Nephron progenitor cell (in vitro differentiated cells): Measurements from ENCODE around the gene NTRK3.

ENCODE experiments used
- DNase-seq: peaks from one replicate; pipeline ENCODE4 v3.0.0; 2021
- H3K27ac Mint-ChIP-seq: 2 replicates; pipeline ENCODE4 v1.8.0; 2021; ENCODE audit warnings: mild to moderate bottlenecking, moderate library complexity, mixed read lengths
- H3K27me3 Mint-ChIP-seq: 2 replicates; pipeline ENCODE4 v1.8.0; 2021; ENCODE audit warnings: mild to moderate bottlenecking, low read depth, mixed read lengths; ENCODE audit not compliant: poor library complexity
- H3K36me3 Mint-ChIP-seq: 2 replicates; pipeline ENCODE4 v1.8.0; 2021; ENCODE audit warnings: low read depth, mixed read lengths
- H3K4me1 Mint-ChIP-seq: 2 replicates; pipeline ENCODE4 v1.8.0; 2021; ENCODE audit warnings: mixed read lengths
- H3K4me3 Mint-ChIP-seq: 2 replicates; pipeline ENCODE4 v1.8.0; 2021; ENCODE audit warnings: mild to moderate bottlenecking, moderate library complexity, mixed read lengths
- H3K9me3 Mint-ChIP-seq: 2 replicates; pipeline ENCODE4 v1.8.0; 2021; ENCODE audit warnings: mild to moderate bottlenecking, moderate library complexity, mixed read lengths
- CTCF ChIP-seq: fragments of 200-600 bp; sonication (generic); IDR thresholded peaks from 2 replicates; pipeline ENCODE4 v1.5.0; 2021; ENCODE audit warnings: antibody characterized with exemption

NTRK3 gene

GRCh38 chr15:88267720-88268119 lies 11.2 kb upstream of the NTRK3 start:
- no peak for TF ChIP-seq CTCF
- peaks cover 64% of the 10 kb centered on the region for H3K27me3 Mint-ChIP-seq
- no peak overlapping the region for H3K4me3 Mint-ChIP-seq
- H3K27ac Mint-ChIP-seq = no peak overlapping the region
- H3K36me3 Mint-ChIP-seq = no peaks in the 10 kb centered on the region
- H3K4me1 Mint-ChIP-seq = peaks cover 6% of the 10 kb centered on the region
- H3K9me3 Mint-ChIP-seq = no peaks in the 10 kb centered on the region
- no peak for DNase-seq

- H3K9me3 Mint-ChIP-seq = no peaks in the 10 kb centered on the region
- H3K4me1 Mint-ChIP-seq = peaks cover 6% of the 10 kb centered on the region
- TF ChIP-seq CTCF = no peak
- no peak overlapping the region for H3K4me3 Mint-ChIP-seq
- DNase-seq = no peak
- no peaks in the 10 kb centered on the region for H3K36me3 Mint-ChIP-seq
- no peak overlapping the region for H3K27ac Mint-ChIP-seq
- peaks cover 77% of the 10 kb centered on the region for H3K27me3 Mint-ChIP-seq
Observed at GRCh38 chr15:88266170-88266569, 9.6 kb upstream of the NTRK3 start.

GRCh38 chr15:88264622-88265021 lies 8.1 kb upstream of the NTRK3 start:
- Mint-ChIP-seq H3K27me3 (peaks cover 86% of the 10 kb centered on the region), H3K36me3 (no peaks in the 10 kb centered on the region), H3K27ac (no peak overlapping the region), H3K4me3 (no peak overlapping the region), H3K9me3 (no peaks in the 10 kb centered on the region), H3K4me1 (peaks cover 6% of the 10 kb centered on the region)
- no peak for TF ChIP-seq CTCF
- no peak for DNase-seq

GRCh38 chr15:88262064-88262463 lies 5.5 kb upstream of the NTRK3 start:
- H3K27ac Mint-ChIP-seq = no peak overlapping the region
- no peaks in the 10 kb centered on the region for H3K9me3 Mint-ChIP-seq
- H3K36me3 Mint-ChIP-seq = no peaks in the 10 kb centered on the region
- peaks cover 92% of the 10 kb centered on the region for H3K27me3 Mint-ChIP-seq
- no peak overlapping the region for H3K4me3 Mint-ChIP-seq
- DNase-seq = no peak
- H3K4me1 Mint-ChIP-seq = peaks cover 20% of the 10 kb centered on the region
- no peak for TF ChIP-seq CTCF

- Mint-ChIP-seq H3K4me3 (peak overlapping the region; percentile 92), H3K4me1 (peaks cover 44% of the 10 kb centered on the region), H3K9me3 (no peaks in the 10 kb centered on the region), H3K27me3 (peaks cover 96% of the 10 kb centered on the region), H3K27ac (no peak overlapping the region), H3K36me3 (no peaks in the 10 kb centered on the region)
- peak; percentile 41 for DNase-seq
- TF ChIP-seq CTCF = peak; percentile 41
Observed at GRCh38 chr15:88258093-88258641, 1.6 kb upstream of the NTRK3 start.

- Mint-ChIP-seq H3K27ac (peak overlapping the region; percentile 68), H3K27me3 (peaks cover 93% of the 10 kb centered on the region), H3K9me3 (no peaks in the 10 kb centered on the region), H3K36me3 (no peaks in the 10 kb centered on the region), H3K4me3 (peak overlapping the region; percentile 92), H3K4me1 (peaks cover 45% of the 10 kb centered on the region)
- peak; percentile 26 for DNase-seq
- no peak for TF ChIP-seq CTCF
Observed at GRCh38 chr15:88257311-88258092, 963 bp upstream of the NTRK3 start.
